GM23338 (cell line): ENCODE data around the gene RTP5. TPM values are rescaled to one million over a fixed set of nuclear protein-coding genes. Genes with fewer than 3 reads are reported as not detected.

Experiments
- ATAC-seq: fragments of 200-7000 bp; cut with Tn5 transposase; 3 replicates; pipeline ENCODE4 v1.9.1; 2020
- DNase-seq: peaks from one replicate; pipeline ENCODE4 v3.0.0-alpha.2; 2015; ENCODE audit warnings: low spot score
- H2AFZ ChIP-seq: fragments of 200-600 bp; sonication (generic); 2 replicates; pipeline ENCODE4 v1.8.0; 2016; ENCODE audit warnings: antibody characterized with exemption, mild to moderate bottlenecking, moderate library complexity
- H3F3A ChIP-seq: fragments of 200-600 bp; sonication (generic); replicated peaks from 2 replicates; pipeline ENCODE4 v1.8.0; 2017; ENCODE audit warnings: antibody characterized with exemption, mixed run types, low read depth
- H3K27ac ChIP-seq: fragments of 200-600 bp; sonication (generic); 2 replicates; pipeline ENCODE4 v1.6.1; 2016; ENCODE audit warnings: low read depth
- H3K27me3 ChIP-seq: fragments of 200-600 bp; sonication (generic); 2 replicates; pipeline ENCODE4 v1.8.0; 2016; ENCODE audit warnings: mild to moderate bottlenecking, mixed run types, moderate library complexity; ENCODE audit not compliant: insufficient read depth
- H3K36me3 ChIP-seq: fragments of 200-600 bp; sonication (generic); 2 replicates; pipeline ENCODE4 v1.8.0; 2016; ENCODE audit warnings: mild to moderate bottlenecking; ENCODE audit not compliant: insufficient read depth
- H3K4me1 ChIP-seq: fragments of 200-600 bp; sonication (generic); 2 replicates; pipeline ENCODE4 v1.8.0; 2016; ENCODE audit warnings: mild to moderate bottlenecking, moderate library complexity; ENCODE audit not compliant: insufficient read depth
- H3K4me2 ChIP-seq: fragments of 200-600 bp; sonication (generic); 2 replicates; pipeline ENCODE4 v1.7.1; 2017; ENCODE audit warnings: mixed run types
- H3K4me3 ChIP-seq: fragments of 200-600 bp; sonication (generic); 2 replicates; pipeline ENCODE4 v1.6.1; 2016; ENCODE audit warnings: mixed run types
- H3K79me2 ChIP-seq: fragments of 200-600 bp; sonication (generic); replicated peaks from 2 replicates; pipeline ENCODE4 v1.8.0; 2017; ENCODE audit warnings: mild to moderate bottlenecking; ENCODE audit not compliant: insufficient read depth
- H3K9me2 ChIP-seq: fragments of 200-600 bp; sonication (generic); 2 replicates; pipeline ENCODE4 v1.8.0; 2017; ENCODE audit not compliant: insufficient read depth
- H4K20me1 ChIP-seq: fragments of 200-600 bp; sonication (generic); replicated peaks from 2 replicates; pipeline ENCODE4 v1.8.0; 2017; ENCODE audit warnings: mild to moderate bottlenecking; ENCODE audit not compliant: insufficient read depth
- H3K27ac Mint-ChIP-seq: 2 replicates; pipeline ENCODE4 v1.8.0; 2020; ENCODE audit warnings: inconsistent platforms, mild to moderate bottlenecking, moderate library complexity, mixed read lengths
- H3K27me3 Mint-ChIP-seq: 3 replicates; pipeline ENCODE4 v1.8.0; 2022; ENCODE audit warnings: low read depth, mild to moderate bottlenecking, moderate library complexity, mixed read lengths, inconsistent platforms; ENCODE audit not compliant: insufficient read depth, poor library complexity
- H3K36me3 Mint-ChIP-seq: 3 replicates; pipeline ENCODE4 v1.8.0; 2021; ENCODE audit warnings: low read depth, mild to moderate bottlenecking, inconsistent platforms, moderate library complexity, mixed read lengths
- H3K4me1 Mint-ChIP-seq: 3 replicates; pipeline ENCODE4 v1.8.0; 2020; ENCODE audit warnings: mild to moderate bottlenecking, inconsistent platforms, mixed read lengths
- H3K4me3 Mint-ChIP-seq: 3 replicates; pipeline ENCODE4 v1.8.0; 2021; ENCODE audit warnings: moderate library complexity, mild to moderate bottlenecking, inconsistent platforms, mixed read lengths
- H3K9me3 Mint-ChIP-seq: 3 replicates; pipeline ENCODE4 v1.8.0; 2020; ENCODE audit warnings: moderate library complexity, mild to moderate bottlenecking, inconsistent platforms, mixed read lengths
- CREB1 ChIP-seq: fragments of 250-450 bp; sonication (Bioruptor Pico); IDR thresholded peaks from 2 replicates; pipeline ENCODE4 v1.5.0; 2020; ENCODE audit warnings: low read depth, mild to moderate bottlenecking, moderate library complexity
- EZH2 ChIP-seq: fragments of 200-600 bp; sonication (generic); IDR thresholded peaks from one replicate; pipeline ENCODE4 v1.8.0; 2017; ENCODE audit warnings: antibody characterized with exemption, mild to moderate bottlenecking, low read depth; ENCODE audit not compliant: unreplicated experiment
- EZH2phosphoT487 ChIP-seq: fragments of 200-600 bp; sonication (generic); IDR thresholded peaks from one replicate; pipeline ENCODE4 v1.8.1; 2018; ENCODE audit warnings: antibody characterized with exemption; ENCODE audit not compliant: unreplicated experiment
- JUNB ChIP-seq: IDR thresholded peaks from one replicate; pipeline ENCODE4 v1.6.1; 2016; ENCODE audit warnings: antibody characterized with exemption; ENCODE audit not compliant: unreplicated experiment
- NANOG ChIP-seq: IDR thresholded peaks from 2 replicates; pipeline ENCODE4 v1.6.1; 2016; ENCODE audit warnings: antibody characterized with exemption, borderline replicate concordance
- POLR2AphosphoS5 ChIP-seq: IDR thresholded peaks from 2 replicates; pipeline ENCODE4 v1.6.1; 2016; ENCODE audit warnings: antibody characterized with exemption, low read depth
- STAT1 ChIP-seq: IDR thresholded peaks from one replicate; pipeline ENCODE4 v1.6.1; 2016; ENCODE audit warnings: antibody characterized with exemption; ENCODE audit not compliant: unreplicated experiment
- ZNF331 ChIP-seq: fragments of 250-450 bp; sonication (Bioruptor Pico); IDR thresholded peaks from 2 replicates; pipeline ENCODE4 v1.5.0; 2020; ENCODE audit warnings: low read depth, mild to moderate bottlenecking, moderate library complexity
- polyA plus RNA-seq: library from polyadenylated mRNA; unstranded; fragments of >200 nt; fragmentation: Nextera tagmentation; extraction: Ambion mirVana; gene quantifications from 2 replicates; pipeline ENCODE4 v1.2.1, GENCODE V29; 2016
- total RNA-seq: library from RNA; depleted of rRNA; stranded (reverse); fragments of >200 nt; shearing (Covaris generic); gene quantifications from 2 replicates; pipeline ENCODE4 v1.2.3, GENCODE V29; 2014
- TF ChIP-seq, protein P1 (sequence below): IDR thresholded peaks from one replicate; pipeline ENCODE4 v1.6.1; 2018; ENCODE audit warnings: antibody characterized with exemption; ENCODE audit not compliant: unreplicated experiment
- TF ChIP-seq, protein P2 (sequence below): IDR thresholded peaks from 2 replicates; pipeline ENCODE4 v1.6.1; 2016; ENCODE audit warnings: antibody characterized with exemption
- TF ChIP-seq, protein P3 (sequence below): fragments of 250-450 bp; sonication (Bioruptor Pico); IDR thresholded peaks from 2 replicates; pipeline ENCODE4 v1.5.0; 2020; ENCODE audit warnings: mild to moderate bottlenecking, moderate library complexity

Gene RTP5
- total and polyA plus RNA-seq, 2 experiments from 2014 or later: not detected

DNA sequence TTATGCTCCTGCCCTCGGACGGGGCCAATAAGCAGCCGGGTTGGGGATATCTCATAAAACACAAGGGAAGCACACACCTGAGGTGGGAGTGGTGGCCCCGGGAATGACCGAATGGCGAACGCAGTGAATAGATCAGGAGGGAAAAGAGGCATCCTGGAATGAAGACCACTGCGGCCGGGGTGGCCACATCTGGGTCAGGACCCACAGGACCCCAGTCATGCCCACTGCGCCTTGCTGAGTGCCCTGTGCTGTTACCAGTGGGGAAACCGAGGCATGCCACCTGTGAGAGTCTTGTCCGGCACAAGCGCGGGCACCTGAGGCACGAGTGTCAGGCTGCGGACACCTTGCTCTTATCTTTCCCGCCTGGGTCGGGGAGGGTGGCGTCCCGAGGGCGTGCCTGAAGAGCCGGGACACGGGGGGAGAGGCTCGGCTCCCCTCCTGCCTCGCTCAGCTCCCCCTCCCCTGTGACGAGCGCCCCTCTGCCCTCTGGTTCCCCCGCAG, 12.4 kb upstream of the RTP5 start:
- TF ChIP-seq POLR2AphosphoS5 (no peak), NANOG (no peak), EZH2 (no peak), EZH2phosphoT487 (no peak), JUNB (no peak), ZNF331 (CRISPR knock-in tag) (no peak), STAT1 (no peak)
- TF ChIP-seq, protein P1, sequence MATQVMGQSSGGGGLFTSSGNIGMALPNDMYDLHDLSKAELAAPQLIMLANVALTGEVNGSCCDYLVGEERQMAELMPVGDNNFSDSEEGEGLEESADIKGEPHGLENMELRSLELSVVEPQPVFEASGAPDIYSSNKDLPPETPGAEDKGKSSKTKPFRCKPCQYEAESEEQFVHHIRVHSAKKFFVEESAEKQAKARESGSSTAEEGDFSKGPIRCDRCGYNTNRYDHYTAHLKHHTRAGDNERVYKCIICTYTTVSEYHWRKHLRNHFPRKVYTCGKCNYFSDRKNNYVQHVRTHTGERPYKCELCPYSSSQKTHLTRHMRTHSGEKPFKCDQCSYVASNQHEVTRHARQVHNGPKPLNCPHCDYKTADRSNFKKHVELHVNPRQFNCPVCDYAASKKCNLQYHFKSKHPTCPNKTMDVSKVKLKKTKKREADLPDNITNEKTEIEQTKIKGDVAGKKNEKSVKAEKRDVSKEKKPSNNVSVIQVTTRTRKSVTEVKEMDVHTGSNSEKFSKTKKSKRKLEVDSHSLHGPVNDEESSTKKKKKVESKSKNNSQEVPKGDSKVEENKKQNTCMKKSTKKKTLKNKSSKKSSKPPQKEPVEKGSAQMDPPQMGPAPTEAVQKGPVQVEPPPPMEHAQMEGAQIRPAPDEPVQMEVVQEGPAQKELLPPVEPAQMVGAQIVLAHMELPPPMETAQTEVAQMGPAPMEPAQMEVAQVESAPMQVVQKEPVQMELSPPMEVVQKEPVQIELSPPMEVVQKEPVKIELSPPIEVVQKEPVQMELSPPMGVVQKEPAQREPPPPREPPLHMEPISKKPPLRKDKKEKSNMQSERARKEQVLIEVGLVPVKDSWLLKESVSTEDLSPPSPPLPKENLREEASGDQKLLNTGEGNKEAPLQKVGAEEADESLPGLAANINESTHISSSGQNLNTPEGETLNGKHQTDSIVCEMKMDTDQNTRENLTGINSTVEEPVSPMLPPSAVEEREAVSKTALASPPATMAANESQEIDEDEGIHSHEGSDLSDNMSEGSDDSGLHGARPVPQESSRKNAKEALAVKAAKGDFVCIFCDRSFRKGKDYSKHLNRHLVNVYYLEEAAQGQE: no peak
- Mint-ChIP-seq H3K9me3 (no peaks in the 10 kb centered on the region; the same call in 2 of the 3 replicates), H3K4me1 (peaks cover 6% of the 10 kb centered on the region), H3K27me3 (peaks cover 8% of the 10 kb centered on the region), H3K27ac (no peak overlapping the region), H3K4me3 (no peak overlapping the region), H3K36me3 (no peaks in the 10 kb centered on the region; the same call in 2 of the 3 replicates)
- no peak overlapping the region for H3K4me3 ChIP-seq
- H3K36me3 ChIP-seq: no peaks in the 10 kb centered on the region
- H3K27ac ChIP-seq: no peak overlapping the region
- no peaks in the 10 kb centered on the region for H3K79me2 ChIP-seq
- H3K27me3 ChIP-seq: no peaks in the 10 kb centered on the region
- no peak for DNase-seq
- H3K9me2 ChIP-seq: no peaks in the 10 kb centered on the region
- no peak overlapping the region for H3K4me2 ChIP-seq
- 0 out of 2 replicates have a peak, but pooled peaks cover 4% of the 10 kb centered on the region for H3F3A ChIP-seq
- H2AFZ ChIP-seq: no peak overlapping the region
- no peak for ATAC-seq
- no peaks in the 10 kb centered on the region for H4K20me1 ChIP-seq
- peaks cover 7% of the 10 kb centered on the region; the same call in 1 of the 2 replicates for H3K4me1 ChIP-seq

DNA sequence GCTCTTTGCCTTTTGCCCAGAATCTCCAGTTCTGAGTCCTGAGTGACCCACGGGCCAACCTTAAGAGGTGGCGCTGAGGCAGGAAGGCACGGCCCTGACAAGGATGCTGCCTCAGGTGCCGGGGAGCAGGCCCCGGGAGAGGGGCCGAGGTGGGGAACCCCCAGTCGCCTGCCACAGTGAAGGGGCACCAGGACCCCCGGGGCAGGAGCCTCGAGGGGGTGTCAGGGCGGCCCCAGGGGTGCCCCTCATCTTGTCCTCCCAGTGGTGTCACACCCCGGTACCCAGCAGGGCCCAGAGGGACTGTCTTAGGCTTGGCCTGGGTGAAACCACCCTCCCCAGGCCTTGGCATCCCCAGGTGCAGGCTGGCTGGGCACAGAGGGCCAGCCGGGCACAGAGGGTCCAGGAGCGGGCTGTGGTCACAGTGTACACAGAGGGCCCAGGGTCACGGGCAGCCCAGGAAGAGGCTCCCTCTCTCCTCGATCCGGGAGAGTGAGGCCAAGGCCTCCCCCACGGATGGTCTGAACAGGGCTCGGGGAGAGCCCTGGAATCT, 11.9 kb upstream of the RTP5 start:
- H3F3A ChIP-seq: 0 out of 2 replicates have a peak, but pooled peaks cover 4% of the 10 kb centered on the region
- Mint-ChIP-seq H3K4me3 (no peak overlapping the region), H3K27me3 (peaks cover 8% of the 10 kb centered on the region), H3K36me3 (no peaks in the 10 kb centered on the region; the same call in 2 of the 3 replicates), H3K9me3 (no peaks in the 10 kb centered on the region; the same call in 2 of the 3 replicates), H3K27ac (no peak overlapping the region), H3K4me1 (peaks cover 6% of the 10 kb centered on the region)
- no peak overlapping the region for H3K27ac ChIP-seq
- DNase-seq: no peak
- no peak overlapping the region for H3K4me3 ChIP-seq
- no peak overlapping the region for H2AFZ ChIP-seq
- H3K4me1 ChIP-seq: peaks cover 7% of the 10 kb centered on the region; the same call in 1 of the 2 replicates
- no peaks in the 10 kb centered on the region for H4K20me1 ChIP-seq
- H3K27me3 ChIP-seq: no peaks in the 10 kb centered on the region
- H3K4me2 ChIP-seq: no peak overlapping the region
- no peaks in the 10 kb centered on the region for H3K9me2 ChIP-seq
- no peak for ATAC-seq
- no peaks in the 10 kb centered on the region for H3K36me3 ChIP-seq
- H3K79me2 ChIP-seq: no peaks in the 10 kb centered on the region
- TF ChIP-seq NANOG (no peak), CREB1 (CRISPR knock-in tag) (no peak), POLR2AphosphoS5 (no peak), EZH2 (no peak), STAT1 (no peak), ZNF331 (CRISPR knock-in tag) (no peak)
- TF ChIP-seq, protein P2, sequence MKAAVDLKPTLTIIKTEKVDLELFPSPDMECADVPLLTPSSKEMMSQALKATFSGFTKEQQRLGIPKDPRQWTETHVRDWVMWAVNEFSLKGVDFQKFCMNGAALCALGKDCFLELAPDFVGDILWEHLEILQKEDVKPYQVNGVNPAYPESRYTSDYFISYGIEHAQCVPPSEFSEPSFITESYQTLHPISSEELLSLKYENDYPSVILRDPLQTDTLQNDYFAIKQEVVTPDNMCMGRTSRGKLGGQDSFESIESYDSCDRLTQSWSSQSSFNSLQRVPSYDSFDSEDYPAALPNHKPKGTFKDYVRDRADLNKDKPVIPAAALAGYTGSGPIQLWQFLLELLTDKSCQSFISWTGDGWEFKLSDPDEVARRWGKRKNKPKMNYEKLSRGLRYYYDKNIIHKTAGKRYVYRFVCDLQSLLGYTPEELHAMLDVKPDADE: no peak
- TF ChIP-seq, protein P3, sequence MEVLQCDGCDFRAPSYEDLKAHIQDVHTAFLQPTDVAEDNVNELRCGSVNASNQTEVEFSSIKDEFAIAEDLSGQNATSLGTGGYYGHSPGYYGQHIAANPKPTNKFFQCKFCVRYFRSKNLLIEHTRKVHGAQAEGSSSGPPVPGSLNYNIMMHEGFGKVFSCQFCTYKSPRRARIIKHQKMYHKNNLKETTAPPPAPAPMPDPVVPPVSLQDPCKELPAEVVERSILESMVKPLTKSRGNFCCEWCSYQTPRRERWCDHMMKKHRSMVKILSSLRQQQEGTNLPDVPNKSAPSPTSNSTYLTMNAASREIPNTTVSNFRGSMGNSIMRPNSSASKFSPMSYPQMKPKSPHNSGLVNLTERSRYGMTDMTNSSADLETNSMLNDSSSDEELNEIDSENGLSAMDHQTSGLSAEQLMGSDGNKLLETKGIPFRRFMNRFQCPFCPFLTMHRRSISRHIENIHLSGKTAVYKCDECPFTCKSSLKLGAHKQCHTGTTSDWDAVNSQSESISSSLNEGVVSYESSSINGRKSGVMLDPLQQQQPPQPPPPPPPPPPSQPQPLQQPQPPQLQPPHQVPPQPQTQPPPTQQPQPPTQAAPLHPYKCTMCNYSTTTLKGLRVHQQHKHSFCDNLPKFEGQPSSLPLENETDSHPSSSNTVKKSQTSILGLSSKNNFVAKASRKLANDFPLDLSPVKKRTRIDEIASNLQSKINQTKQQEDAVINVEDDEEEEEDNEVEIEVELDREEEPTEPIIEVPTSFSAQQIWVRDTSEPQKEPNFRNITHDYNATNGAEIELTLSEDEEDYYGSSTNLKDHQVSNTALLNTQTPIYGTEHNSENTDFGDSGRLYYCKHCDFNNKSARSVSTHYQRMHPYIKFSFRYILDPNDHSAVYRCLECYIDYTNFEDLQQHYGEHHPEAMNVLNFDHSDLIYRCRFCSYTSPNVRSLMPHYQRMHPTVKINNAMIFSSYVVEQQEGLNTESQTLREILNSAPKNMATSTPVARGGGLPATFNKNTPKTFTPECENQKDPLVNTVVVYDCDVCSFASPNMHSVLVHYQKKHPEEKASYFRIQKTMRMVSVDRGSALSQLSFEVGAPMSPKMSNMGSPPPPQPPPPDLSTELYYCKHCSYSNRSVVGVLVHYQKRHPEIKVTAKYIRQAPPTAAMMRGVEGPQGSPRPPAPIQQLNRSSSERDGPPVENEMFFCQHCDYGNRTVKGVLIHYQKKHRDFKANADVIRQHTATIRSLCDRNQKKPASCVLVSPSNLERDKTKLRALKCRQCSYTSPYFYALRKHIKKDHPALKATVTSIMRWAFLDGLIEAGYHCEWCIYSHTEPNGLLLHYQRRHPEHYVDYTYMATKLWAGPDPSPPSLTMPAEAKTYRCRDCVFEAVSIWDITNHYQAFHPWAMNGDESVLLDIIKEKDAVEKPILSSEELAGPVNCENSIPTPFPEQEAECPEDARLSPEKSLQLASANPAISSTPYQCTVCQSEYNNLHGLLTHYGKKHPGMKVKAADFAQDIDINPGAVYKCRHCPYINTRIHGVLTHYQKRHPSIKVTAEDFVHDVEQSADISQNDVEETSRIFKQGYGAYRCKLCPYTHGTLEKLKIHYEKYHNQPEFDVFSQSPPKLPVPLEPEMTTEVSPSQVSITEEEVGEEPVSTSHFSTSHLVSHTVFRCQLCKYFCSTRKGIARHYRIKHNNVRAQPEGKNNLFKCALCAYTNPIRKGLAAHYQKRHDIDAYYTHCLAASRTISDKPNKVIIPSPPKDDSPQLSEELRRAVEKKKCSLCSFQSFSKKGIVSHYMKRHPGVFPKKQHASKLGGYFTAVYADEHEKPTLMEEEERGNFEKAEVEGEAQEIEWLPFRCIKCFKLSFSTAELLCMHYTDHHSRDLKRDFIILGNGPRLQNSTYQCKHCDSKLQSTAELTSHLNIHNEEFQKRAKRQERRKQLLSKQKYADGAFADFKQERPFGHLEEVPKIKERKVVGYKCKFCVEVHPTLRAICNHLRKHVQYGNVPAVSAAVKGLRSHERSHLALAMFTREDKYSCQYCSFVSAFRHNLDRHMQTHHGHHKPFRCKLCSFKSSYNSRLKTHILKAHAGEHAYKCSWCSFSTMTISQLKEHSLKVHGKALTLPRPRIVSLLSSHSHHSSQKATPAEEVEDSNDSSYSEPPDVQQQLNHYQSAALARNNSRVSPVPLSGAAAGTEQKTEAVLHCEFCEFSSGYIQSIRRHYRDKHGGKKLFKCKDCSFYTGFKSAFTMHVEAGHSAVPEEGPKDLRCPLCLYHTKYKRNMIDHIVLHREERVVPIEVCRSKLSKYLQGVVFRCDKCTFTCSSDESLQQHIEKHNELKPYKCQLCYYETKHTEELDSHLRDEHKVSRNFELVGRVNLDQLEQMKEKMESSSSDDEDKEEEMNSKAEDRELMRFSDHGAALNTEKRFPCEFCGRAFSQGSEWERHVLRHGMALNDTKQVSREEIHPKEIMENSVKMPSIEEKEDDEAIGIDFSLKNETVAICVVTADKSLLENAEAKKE (CRISPR knock-in tag): no peak
